ENCODE data around the gene CMSS1. TPM values are rescaled to one million over a fixed set of nuclear protein-coding genes. Genes with fewer than 3 reads are reported as not detected.
A peak's percentile ranks its signal among the peaks of the same experiment; 100 is the strongest.

CMSS1 gene
- total RNA-seq, 1 donor from 2014 or later: 17.3 TPM

DNA sequence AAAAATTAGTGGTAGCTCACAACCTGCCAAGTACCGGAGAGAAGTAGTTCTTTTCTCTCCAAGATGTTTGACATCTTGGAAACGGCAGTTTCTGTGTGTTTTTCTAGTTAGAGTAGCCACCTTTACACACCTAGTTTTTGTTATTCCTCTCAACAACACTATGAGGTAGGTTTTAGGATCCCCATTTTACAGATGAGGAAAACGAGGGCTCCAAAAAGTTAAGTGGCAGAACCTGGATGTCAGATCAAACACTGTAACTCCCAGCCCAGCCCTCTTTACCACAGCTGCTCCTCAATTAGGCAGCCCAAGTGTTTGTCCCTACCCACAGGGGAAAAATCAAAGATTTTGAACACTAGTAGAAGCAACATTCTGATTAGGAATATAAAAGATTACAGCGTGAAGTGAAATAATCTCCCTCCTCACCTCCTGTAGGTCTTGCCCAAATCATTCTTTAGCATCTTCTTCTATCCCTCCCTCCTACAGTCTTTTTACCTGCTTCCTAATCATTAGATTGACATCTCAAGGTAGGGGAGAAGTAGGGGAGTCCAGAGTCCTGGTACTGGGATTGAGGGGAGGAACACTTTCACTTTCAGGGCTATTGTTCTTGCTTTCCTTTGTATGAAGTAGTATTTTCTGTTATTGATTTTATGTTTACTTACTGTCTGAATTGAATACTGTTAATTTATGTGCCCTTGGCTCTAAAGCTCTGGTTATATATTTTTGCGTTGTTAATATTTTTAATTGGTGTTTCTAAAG lies 142.6 kb downstream of the CMSS1 start:
- no peaks in the 10 kb centered on the region for H3K27me3 ChIP-seq (ENCODE audit: low read depth)
- intact Hi-C loops (cut with DNase I): no loop called here
- no peak overlapping the region for H3K27ac ChIP-seq
- no peaks in the 10 kb centered on the region for H3K9me3 ChIP-seq
- peaks cover 15% of the 10 kb centered on the region for H3K4me1 ChIP-seq
- peak in 1 of 2 donors; percentile 31 for ATAC-seq
- H3K4me3 ChIP-seq: no peak overlapping the region
- TF ChIP-seq, protein P1, sequence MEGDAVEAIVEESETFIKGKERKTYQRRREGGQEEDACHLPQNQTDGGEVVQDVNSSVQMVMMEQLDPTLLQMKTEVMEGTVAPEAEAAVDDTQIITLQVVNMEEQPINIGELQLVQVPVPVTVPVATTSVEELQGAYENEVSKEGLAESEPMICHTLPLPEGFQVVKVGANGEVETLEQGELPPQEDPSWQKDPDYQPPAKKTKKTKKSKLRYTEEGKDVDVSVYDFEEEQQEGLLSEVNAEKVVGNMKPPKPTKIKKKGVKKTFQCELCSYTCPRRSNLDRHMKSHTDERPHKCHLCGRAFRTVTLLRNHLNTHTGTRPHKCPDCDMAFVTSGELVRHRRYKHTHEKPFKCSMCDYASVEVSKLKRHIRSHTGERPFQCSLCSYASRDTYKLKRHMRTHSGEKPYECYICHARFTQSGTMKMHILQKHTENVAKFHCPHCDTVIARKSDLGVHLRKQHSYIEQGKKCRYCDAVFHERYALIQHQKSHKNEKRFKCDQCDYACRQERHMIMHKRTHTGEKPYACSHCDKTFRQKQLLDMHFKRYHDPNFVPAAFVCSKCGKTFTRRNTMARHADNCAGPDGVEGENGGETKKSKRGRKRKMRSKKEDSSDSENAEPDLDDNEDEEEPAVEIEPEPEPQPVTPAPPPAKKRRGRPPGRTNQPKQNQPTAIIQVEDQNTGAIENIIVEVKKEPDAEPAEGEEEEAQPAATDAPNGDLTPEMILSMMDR (IDR thresholded peaks at IDR 0.05): no peak
- H3K36me3 ChIP-seq: no peaks in the 10 kb centered on the region
- no peak for DNase-seq

DNA sequence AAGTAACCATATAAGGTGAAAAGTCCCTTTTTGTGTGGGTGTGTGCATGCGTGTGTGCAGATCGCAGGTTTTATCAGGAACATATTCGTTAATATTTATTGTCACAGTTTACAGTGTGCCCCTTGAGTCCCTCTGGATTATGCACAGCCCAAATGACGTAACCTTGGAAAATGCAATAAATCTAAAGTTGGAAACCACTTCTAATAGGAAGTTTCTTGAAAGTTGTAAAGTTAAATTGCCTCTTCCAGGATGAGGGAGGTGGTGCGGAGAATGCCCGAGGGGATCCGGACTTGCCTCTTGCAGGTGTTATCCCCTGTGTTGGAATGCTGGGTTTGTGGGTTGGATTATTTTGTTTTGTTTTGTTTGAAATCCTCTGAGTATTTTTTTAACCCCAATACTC lies 143.3 kb downstream of the CMSS1 start:
- TF ChIP-seq, protein P1 (IDR thresholded peaks at IDR 0.05): no peak
- Histone ChIP-seq H3K36me3 (no peaks in the 10 kb centered on the region), H3K4me3 (no peak overlapping the region), H3K9me3 (no peaks in the 10 kb centered on the region), H3K4me1 (peaks cover 9% of the 10 kb centered on the region), H3K27ac (no peak overlapping the region), H3K27me3 (ENCODE audit: low read depth) (no peaks in the 10 kb centered on the region)
- intact Hi-C loops (cut with DNase I): no loop called here
- DNase-seq (no peak), ATAC-seq (peak in 1 of 2 donors; percentile 47)

DNA sequence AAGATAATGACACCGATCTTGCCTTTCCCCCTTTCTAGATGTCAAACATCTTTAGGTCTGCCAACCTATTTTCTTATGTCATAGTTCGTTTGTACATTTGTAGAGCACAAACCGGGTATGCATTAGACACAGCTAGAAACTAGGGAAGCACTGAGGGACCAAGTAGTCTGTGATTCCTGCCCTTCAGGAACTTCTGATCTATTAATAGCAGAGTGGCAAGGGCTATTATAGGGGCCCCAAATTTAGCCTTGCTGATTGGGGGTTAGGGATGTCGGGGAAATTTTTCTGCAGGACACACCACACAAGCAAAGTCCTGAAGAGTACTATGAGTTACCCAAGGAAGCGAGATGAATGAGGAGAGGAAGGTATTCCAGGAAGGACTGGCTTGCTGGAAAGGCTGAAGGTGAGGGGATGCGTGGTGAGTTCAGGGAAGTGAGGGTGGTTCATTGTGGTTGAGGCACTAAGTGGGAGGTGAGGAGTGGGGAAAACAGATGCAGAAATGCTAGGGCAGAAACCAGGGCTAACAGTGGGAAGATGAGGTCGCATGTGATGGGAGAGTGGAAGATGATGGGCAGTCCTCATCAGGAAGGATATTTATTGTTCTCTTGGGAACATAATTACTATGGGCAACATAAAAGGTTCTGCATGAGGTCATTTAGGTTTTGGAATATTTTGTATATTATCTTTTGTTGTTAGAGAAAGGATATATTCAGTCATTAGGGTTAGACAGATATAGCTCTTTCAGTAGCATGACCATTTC lies 144.3 kb downstream of the CMSS1 start:
- intact Hi-C loops (cut with DNase I): no loop called here
- no peak for ATAC-seq

DNA sequence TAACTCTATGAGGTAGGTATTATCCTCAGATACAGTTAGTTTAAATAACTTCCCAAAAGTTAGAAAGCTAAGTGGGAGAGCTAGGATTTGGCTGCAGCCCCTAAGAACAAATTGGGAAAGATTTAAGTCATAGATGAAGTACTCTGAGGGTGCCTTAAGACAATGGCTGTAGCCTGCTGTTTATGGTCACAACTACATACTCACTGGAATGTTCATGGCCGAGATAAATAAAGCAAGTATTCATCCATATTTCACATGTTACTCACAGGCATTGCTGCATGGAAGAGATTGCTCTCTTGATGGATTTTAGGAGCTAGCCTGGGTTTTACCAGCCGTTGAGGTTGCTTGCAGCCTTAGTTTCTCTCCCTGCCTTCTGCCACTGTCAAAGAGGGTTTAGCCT lies 145.0 kb downstream of the CMSS1 start:
- H3K27me3 ChIP-seq (ENCODE audit: low read depth): no peaks in the 10 kb centered on the region
- H3K36me3 ChIP-seq: no peaks in the 10 kb centered on the region
- no peak for ATAC-seq
- H3K27ac ChIP-seq: no peak overlapping the region
- TF ChIP-seq, protein P1 (IDR thresholded peaks at IDR 0.05): no peak
- no peak for DNase-seq
- peaks cover 3% of the 10 kb centered on the region for H3K4me1 ChIP-seq
- H3K4me3 ChIP-seq: no peak overlapping the region
- intact Hi-C loops (cut with DNase I): no loop called here
- H3K9me3 ChIP-seq: no peaks in the 10 kb centered on the region

More for the DNA sequence above, 144.3 kb downstream of the CMSS1 start:
- no peak overlapping the region for H3K27ac ChIP-seq
- no peaks in the 10 kb centered on the region for H3K9me3 ChIP-seq
- no peak overlapping the region for H3K4me3 ChIP-seq
- H3K36me3 ChIP-seq: no peaks in the 10 kb centered on the region
- peaks cover 7% of the 10 kb centered on the region for H3K4me1 ChIP-seq
- DNase-seq: no peak
- no peaks in the 10 kb centered on the region for H3K27me3 ChIP-seq (ENCODE audit: low read depth)
- TF ChIP-seq, protein P1 (IDR thresholded peaks at IDR 0.05): no peak

DNA sequence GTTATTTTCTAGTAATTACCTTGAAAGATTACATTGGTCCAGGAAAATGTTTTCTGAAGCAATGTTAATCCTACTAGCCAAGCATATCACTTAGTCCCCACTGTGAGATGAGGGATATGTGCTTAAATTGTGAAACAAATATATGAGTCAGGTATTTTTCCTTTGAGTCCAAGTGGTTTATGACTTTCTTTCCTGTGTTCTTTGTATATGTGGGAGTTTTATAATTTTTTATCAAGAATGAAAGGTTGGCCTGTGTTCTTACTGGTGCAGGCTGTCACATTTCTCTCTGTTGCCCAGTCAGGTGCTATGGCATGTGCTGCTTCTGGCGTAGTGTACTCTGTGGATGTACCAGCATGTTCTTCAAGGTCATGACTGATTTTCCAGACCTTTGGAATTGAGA lies 147.4 kb downstream of the CMSS1 start:
- ATAC-seq (peak in 1 of 2 donors; percentile 41), DNase-seq (no peak)
- no peak overlapping the region for H3K4me3 ChIP-seq
- H3K4me1 ChIP-seq: peaks cover 3% of the 10 kb centered on the region
- no peaks in the 10 kb centered on the region for H3K9me3 ChIP-seq
- TF ChIP-seq, protein P1 (IDR thresholded peaks at IDR 0.05): no peak
- intact Hi-C loops (cut with DNase I): no loop called here
- no peaks in the 10 kb centered on the region for H3K27me3 ChIP-seq (ENCODE audit: low read depth)
- no peak overlapping the region for H3K27ac ChIP-seq
- H3K36me3 ChIP-seq: no peaks in the 10 kb centered on the region

All from lower lobe of right lung (tissue), 2 donors.